CD4-positive, alpha-beta T cell (primary cell): ENCODE results near the gene POTEF. TPM values are rescaled to one million over a fixed set of nuclear protein-coding genes. Genes with fewer than 3 reads are reported as not detected.
A peak's percentile ranks its signal among the peaks of the same experiment; 100 is the strongest.
"Not testable (repeated sequence)": the region's sequence is repeated elsewhere in the genome, so short reads cannot be mapped to it uniquely, and the experiment has no call there.

ENCODE experiments used
- ATAC-seq: fragments of 200-7000 bp; cut with Tn5 transposase; one replicate; pipeline ENCODE4 v1.10.0; 2022; ENCODE audit warnings: mild to moderate bottlenecking; ENCODE audit not compliant: poor library complexity
- CTCF ChIA-PET: fragments of 350-600 bp; sonication (Branson Sonifier 250); formaldehyde crosslinking; loops from one replicate; lab custom pipeline; 2021; ENCODE audit warnings: antibody characterized with exemption, inconsistent platforms; lab: Charles Lee
- POLR2A ChIA-PET: fragments of 350-600 bp; sonication (Branson Sonifier 250); formaldehyde crosslinking; loops from one replicate; lab custom pipeline; 2021; ENCODE audit warnings: antibody characterized with exemption, inconsistent platforms; lab: Charles Lee
- DNase-seq, 14 experiments: peaks; one replicate each; pipeline ENCODE4 v3.0.0-alpha.2; 2013 to 2020; ENCODE audit warnings: mixed read lengths in 2 of 14
- H3K27ac ChIP-seq, 2 donors: one replicate each; pipeline versions ENCODE4 v1.5.1 to v1.7.0; 2013; ENCODE audit warnings: low read length in 2 of 2, low read depth in 1 of 2, mild to moderate bottlenecking in 1 of 2
- H3K27me3 ChIP-seq, 2 experiments: 1 replicate in 1 of 2; 2 replicates in 1 of 2; pipeline versions ENCODE4 v1.6.1 to v1.7.0; 2013; ENCODE audit warnings: low read length in 2 of 2, control low read depth in 1 of 2, mild to moderate bottlenecking in 1 of 2, moderate library complexity in 1 of 2; ENCODE audit not compliant: insufficient read depth in 2 of 2, control insufficient read depth in 1 of 2
- H3K36me3 ChIP-seq: one replicate; pipeline ENCODE4 v1.6.1; 2013; ENCODE audit warnings: low read length, control low read depth; ENCODE audit not compliant: insufficient read depth
- H3K4me1 ChIP-seq: one replicate; pipeline ENCODE4 v1.6.1; 2013; ENCODE audit warnings: low read length, control low read depth; ENCODE audit not compliant: insufficient read depth
- H3K4me3 ChIP-seq: one replicate; pipeline ENCODE4 v1.5.1; 2013; ENCODE audit warnings: mild to moderate bottlenecking, low read length, moderate library complexity
- H3K9me3 ChIP-seq, 2 experiments: 1 replicate in 1 of 2; 2 replicates in 1 of 2; pipeline versions ENCODE4 v1.6.1 to v1.7.0; 2013; ENCODE audit warnings: low read length in 2 of 2, mild to moderate bottlenecking in 2 of 2, control low read depth in 1 of 2, moderate library complexity in 1 of 2; ENCODE audit not compliant: control insufficient read depth in 1 of 2, insufficient read depth in 1 of 2
- H3K27ac Mint-ChIP-seq: one replicate; pipeline ENCODE4 v1.8.0; 2020; ENCODE audit warnings: mixed read lengths
- H3K27me3 Mint-ChIP-seq: one replicate; pipeline ENCODE4 v1.8.0; 2021; ENCODE audit warnings: mixed read lengths
- H3K36me3 Mint-ChIP-seq: one replicate; pipeline ENCODE4 v1.8.0; 2021; ENCODE audit warnings: low read depth, mixed read lengths
- H3K4me1 Mint-ChIP-seq: one replicate; pipeline ENCODE4 v1.8.0; 2021; ENCODE audit warnings: low read depth, mixed read lengths
- H3K4me3 Mint-ChIP-seq: one replicate; pipeline ENCODE4 v1.8.0; 2020; ENCODE audit warnings: mild to moderate bottlenecking, mixed read lengths
- H3K9me3 Mint-ChIP-seq: one replicate; pipeline ENCODE4 v1.8.0; 2020; ENCODE audit warnings: mixed read lengths
- intact Hi-C, 2 experiments: fragments of 100-400 bp; cut with DNase I in 1 of 2; cut with micrococcal nuclease in 1 of 2; formaldehyde crosslinking; loops; one replicate each; pipeline versions ENCODE4 v1.15.1 to v1.9.0; 2023 to 2025; cut with DNase I, micrococcal nuclease
- total RNA-seq, 174 experiments: library from RNA in 2 of 174; stranded (reverse) in 2 of 174; gene quantifications; one replicate each; pipeline ENCODE4 v1.2.3 and lab custom pipeline; 2021 to 2026
- TF ChIP-seq, protein P1 (sequence below): fragments of 200-600 bp; IDR thresholded peaks from one replicate; pipeline ENCODE4 v1.8.0; 2022; ENCODE audit warnings: antibody characterized with exemption, mild to moderate bottlenecking

Gene POTEF
- total RNA-seq, 2 experiments from 2014 or later: not detected

DNA sequence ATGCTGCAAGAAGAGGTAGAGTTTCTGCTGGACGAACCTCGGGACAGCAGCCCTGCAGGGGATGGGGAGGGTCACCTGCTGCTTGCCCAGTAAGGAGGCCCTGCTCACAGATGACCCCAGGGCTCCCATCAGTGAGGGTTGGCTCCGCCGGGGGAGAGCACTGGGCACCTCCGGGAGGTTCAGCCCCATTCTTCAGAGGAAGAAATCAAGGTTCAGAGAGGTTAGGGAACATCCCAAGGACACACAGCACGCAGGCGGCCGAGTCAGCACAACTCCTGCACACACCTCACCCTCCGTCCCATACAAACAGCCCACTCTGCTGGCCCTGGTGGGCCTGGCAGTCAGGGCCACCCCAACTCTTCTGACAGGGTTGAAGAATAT is 27.6 kb upstream of the POTEF start:
- Mint-ChIP-seq H3K36me3 (peaks cover 65% of the 10 kb centered on the region), H3K4me3 (no peak overlapping the region), H3K27me3 (no peaks in the 10 kb centered on the region), H3K4me1 (no peaks in the 10 kb centered on the region), H3K9me3 (no peaks in the 10 kb centered on the region), H3K27ac (no peak overlapping the region)
- H3K4me1 ChIP-seq: no peaks in the 10 kb centered on the region
- ATAC-seq: no peak
- TF ChIP-seq, protein P1, sequence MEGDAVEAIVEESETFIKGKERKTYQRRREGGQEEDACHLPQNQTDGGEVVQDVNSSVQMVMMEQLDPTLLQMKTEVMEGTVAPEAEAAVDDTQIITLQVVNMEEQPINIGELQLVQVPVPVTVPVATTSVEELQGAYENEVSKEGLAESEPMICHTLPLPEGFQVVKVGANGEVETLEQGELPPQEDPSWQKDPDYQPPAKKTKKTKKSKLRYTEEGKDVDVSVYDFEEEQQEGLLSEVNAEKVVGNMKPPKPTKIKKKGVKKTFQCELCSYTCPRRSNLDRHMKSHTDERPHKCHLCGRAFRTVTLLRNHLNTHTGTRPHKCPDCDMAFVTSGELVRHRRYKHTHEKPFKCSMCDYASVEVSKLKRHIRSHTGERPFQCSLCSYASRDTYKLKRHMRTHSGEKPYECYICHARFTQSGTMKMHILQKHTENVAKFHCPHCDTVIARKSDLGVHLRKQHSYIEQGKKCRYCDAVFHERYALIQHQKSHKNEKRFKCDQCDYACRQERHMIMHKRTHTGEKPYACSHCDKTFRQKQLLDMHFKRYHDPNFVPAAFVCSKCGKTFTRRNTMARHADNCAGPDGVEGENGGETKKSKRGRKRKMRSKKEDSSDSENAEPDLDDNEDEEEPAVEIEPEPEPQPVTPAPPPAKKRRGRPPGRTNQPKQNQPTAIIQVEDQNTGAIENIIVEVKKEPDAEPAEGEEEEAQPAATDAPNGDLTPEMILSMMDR: no peak
- no peak overlapping the region for H3K27ac ChIP-seq
- H3K27me3 ChIP-seq: no peaks in the 10 kb centered on the region
- no peak for DNase-seq
- intact Hi-C loops: no loop called here
- no peaks in the 10 kb centered on the region for H3K9me3 ChIP-seq
- H3K4me3 ChIP-seq: no peak overlapping the region
- H3K36me3 ChIP-seq: peaks cover 20% of the 10 kb centered on the region
- POLR2A ChIA-PET: no interaction called here
- CTCF ChIA-PET: no interaction called here

DNA sequence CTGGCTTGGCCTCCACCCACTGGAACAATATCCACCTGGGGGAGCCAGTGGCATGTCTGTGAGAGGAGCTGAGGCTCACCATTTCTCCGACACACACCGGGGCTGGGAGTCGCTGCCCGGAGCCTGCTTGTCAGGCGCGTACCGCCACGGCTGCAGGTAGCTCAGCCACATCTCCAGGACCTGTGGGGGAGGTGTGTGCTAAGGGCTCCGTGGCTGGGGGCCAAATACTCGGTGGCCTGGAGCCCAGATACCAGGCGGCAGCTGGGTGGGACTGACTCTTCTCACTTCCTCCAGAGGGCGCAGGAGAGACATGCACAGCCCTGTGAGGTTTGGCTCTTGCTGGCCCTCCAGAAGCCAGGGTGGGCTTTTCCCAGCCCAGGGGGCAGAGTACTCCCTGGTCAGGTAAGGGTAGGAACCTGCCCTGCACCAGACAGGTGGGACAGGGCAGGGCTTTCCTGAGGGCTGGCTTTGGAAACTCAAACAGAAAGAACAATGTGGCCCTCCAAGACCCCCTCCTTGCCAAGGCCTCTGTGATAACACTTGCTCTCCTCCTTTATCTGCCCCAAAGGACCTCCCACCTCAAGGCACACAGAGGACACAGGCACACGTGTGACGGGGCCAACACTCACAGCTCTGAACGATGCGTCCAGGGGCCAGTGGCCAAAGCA is 27.1 kb upstream of the POTEF start:
- TF ChIP-seq, protein P1: peak; percentile 14
- H3K4me1 Mint-ChIP-seq, intact Hi-C loops, H3K9me3 Mint-ChIP-seq, H3K4me3 Mint-ChIP-seq, H3K4me1 ChIP-seq, H3K27me3 Mint-ChIP-seq, H3K4me3 ChIP-seq, ATAC-seq, CTCF ChIA-PET, H3K9me3 ChIP-seq, H3K27ac ChIP-seq, POLR2A ChIA-PET, H3K27ac Mint-ChIP-seq, H3K27me3 ChIP-seq: not testable (repeated sequence)
- peaks cover 20% of the 10 kb centered on the region for H3K36me3 ChIP-seq
- peaks cover 61% of the 10 kb centered on the region for H3K36me3 Mint-ChIP-seq
- peak in 4 of 14 experiments; percentile 11 to 43 (median 34) for DNase-seq

DNA sequence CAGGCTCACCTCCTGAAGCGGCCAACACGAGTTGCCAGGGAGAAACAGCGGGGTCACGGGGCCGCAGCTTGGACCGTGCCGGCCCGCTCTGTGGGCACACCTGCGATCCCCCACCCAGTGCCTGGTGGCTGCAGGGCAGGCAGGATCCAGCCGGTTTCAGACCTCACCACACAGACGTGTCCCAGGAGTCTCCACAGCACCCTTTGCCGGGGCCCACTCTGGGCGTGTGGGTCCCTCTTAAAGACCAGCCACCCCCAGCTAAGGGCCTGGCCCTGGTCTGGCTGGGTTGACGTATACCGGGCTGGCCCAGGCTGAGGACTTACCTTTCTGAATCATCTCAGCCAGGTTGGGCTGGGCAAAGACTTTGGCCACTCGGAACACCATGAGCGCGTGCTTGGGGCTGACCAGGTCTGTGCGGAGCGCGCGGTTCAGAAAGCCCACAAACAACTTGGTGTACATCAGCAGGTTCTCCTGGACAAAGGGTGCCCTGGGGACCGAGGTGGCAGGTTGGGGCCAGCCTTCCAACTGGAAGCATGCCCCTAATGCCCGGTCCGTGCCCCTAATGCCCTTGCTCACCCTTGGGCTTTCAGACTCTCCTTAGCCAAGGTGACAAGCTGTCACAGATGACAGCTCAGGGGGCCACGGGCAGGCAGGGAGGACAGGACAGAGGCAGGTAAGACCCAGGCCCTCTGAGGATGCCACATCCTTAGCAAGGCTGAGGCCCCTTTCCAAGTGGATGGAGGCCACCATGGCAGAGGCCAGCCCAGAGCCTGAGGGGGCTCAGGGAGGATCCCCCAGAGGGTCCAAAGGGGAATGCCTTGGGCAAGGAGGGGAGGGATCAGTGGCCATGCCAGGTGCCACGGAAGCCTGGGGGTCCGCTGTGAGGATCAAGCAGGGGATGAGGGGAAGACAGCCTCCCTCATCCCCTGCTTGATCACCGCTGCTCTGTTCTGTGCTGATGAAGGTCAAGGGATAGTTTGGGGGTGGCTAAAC is 26.0 kb upstream of the POTEF start:
- H3K9me3 Mint-ChIP-seq: no peaks in the 10 kb centered on the region
- POLR2A ChIA-PET: no interaction called here
- H3K4me1 Mint-ChIP-seq: no peaks in the 10 kb centered on the region
- TF ChIP-seq, protein P1: no peak
- no peak for ATAC-seq
- H3K9me3 ChIP-seq: no peaks in the 10 kb centered on the region
- CTCF ChIA-PET: no interaction called here
- H3K27me3 ChIP-seq: no peaks in the 10 kb centered on the region
- intact Hi-C loops: no loop called here
- no peak overlapping the region for H3K4me3 ChIP-seq
- H3K36me3 ChIP-seq: peaks cover 20% of the 10 kb centered on the region
- H3K4me1 ChIP-seq: no peaks in the 10 kb centered on the region
- H3K27ac Mint-ChIP-seq: no peak overlapping the region
- no peak for DNase-seq
- H3K4me3 Mint-ChIP-seq: no peak overlapping the region
- H3K27ac ChIP-seq: no peak overlapping the region
- peaks cover 58% of the 10 kb centered on the region for H3K36me3 Mint-ChIP-seq
- no peaks in the 10 kb centered on the region for H3K27me3 Mint-ChIP-seq

DNA sequence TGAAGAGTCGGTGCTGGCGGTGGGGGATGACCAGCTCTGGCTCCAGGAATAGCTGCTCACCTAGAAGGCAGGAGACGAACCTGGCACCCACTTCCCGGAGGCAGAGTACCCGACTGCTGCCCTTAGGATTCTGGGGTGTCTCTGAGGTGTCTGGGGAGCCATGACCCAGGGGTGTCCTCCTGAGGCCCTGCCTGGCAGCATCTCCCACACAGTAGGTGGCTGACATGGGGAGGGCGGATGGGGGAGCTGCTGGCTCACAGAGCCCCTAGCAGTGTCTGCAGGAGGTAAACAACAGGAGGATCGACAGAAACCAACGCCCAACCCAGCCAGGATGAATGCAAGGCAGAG is 25.4 kb upstream of the POTEF start:
- DNase-seq, H3K27me3 ChIP-seq, H3K27ac ChIP-seq, intact Hi-C loops, H3K27me3 Mint-ChIP-seq, H3K4me1 Mint-ChIP-seq, H3K4me1 ChIP-seq, H3K4me3 Mint-ChIP-seq, CTCF ChIA-PET, ATAC-seq, H3K27ac Mint-ChIP-seq, POLR2A ChIA-PET, H3K9me3 Mint-ChIP-seq, H3K9me3 ChIP-seq, H3K4me3 ChIP-seq: not testable (repeated sequence)
- peaks cover 20% of the 10 kb centered on the region for H3K36me3 ChIP-seq
- H3K36me3 Mint-ChIP-seq: peaks cover 53% of the 10 kb centered on the region
